Right forelimb (tissue), 1 donor: ENCODE measurements around the gene KIF16B.

Experiments
- DNase-seq: peaks from one replicate; pipeline ENCODE4 v3.0.0-alpha.2; 2018

Gene KIF16B

GRCh38 chr20:16424780-16425179, 148.5 kb downstream of the KIF16B start:
- no peak for DNase-seq

DNA sequence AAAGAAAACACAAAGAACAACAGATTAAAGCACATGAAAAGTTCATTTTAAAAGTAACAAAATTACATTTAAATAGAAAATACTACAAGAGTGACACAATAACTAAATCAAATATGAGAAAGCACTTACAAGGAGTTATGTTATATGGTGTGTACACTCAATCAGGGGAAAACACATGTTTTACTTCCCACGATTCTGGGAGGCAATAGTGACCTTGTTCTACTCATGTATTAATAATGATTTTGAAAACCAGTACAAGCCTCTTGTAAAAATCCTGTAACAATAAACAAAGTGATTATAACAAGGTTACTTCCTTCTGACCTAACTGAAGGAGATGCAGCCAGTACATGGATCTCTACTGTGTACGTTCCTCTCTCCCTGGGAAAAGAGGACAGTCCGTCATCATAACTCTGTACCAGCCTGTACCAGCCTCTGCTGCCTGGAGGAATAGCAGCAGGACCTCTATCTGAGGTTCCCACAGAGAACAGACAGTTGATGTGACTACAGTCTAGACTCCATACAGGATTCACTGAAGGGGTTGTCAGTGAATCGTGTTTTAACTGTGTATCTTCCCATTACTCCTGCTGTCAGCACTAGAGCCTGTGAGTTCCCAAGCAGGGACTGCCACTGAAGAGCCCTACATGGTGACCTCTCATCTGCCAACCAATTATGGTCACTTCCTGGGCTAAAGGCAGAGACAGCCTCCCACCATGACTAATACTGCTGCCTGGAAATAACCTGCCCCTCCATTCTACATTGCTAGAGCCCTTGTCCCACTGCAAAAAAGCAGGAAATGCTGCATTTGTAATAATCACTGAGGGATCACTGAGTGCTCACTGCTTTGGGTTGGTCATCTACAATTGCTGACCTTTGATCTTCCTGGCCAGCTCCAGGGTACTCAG, 149.7 kb downstream of the KIF16B start:
- DNase-seq = no peak

GRCh38 chr20:16419138-16419715, 154.0 kb downstream of the KIF16B start:
- no peak for DNase-seq

- no peak for DNase-seq
Observed at GRCh38 chr20:16418616-16419015, 154.6 kb downstream of the KIF16B start.

- DNase-seq = no peak
Observed at GRCh38 chr20:16417001-16417400, 156.2 kb downstream of the KIF16B start.

DNA sequence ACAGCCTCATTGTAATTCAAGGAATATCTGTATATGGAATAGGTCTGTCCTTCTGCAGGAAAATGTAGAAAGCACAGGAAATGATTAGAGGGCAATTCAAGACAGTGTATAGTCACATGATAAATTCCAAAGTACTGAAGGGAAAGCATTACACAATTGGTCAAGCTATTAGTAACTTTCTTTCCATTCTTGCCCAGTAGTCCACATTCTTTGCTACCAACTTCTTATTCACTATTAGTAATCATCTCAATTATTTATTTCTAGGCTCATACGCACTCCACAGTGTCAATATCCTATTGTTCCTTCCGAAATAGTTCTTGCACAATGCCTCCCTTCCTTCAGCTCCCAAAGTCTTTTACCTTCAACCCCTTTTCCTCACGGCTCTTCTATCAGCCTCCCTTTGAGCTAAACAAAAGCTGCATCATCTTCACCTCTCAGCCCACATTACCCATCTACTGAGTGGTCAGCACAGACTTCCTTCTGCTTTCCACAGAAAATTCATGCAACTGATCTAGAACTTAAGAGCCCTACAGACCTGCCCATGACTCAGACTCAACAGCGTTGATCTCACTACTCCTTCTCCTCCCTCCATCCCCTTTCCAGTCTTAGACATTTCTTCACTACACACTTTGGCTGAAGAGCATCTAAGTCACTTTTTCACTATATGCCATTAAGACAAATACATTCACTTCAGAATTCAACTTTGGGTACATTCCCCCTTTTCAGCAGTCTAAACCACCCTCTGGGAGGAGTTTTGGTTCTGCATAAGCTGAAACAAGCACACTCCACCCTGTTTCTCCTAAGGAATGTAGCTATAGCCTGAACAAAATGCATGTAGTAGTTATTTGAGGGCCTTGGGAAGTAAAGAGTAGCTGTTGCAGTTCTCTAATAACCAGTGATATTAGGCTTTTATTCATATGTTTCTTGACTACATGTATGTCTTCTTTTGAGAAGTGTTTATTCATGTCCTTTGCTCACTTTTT, 157.9 kb downstream of the KIF16B start:
- no peak for DNase-seq

DNA sequence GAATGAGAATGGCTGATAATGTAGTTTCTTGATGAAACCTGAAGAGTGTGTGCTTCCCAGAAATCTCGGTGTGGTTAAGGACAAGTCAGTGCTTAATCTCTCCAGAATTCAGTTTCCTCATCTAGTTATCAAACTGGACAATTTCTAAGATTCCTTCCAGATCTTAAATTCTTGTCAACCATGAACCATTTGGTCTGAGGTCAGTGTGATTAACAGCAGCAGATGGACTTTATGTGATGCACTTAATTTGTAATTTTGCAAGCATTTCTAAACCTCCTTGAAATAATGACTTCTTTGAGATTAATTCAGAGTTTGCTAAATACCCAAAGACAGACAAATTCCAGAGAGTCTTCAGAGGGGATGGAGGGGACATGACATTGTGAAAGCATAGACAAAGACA, 160.3 kb downstream of the KIF16B start:
- no peak for DNase-seq

DNA sequence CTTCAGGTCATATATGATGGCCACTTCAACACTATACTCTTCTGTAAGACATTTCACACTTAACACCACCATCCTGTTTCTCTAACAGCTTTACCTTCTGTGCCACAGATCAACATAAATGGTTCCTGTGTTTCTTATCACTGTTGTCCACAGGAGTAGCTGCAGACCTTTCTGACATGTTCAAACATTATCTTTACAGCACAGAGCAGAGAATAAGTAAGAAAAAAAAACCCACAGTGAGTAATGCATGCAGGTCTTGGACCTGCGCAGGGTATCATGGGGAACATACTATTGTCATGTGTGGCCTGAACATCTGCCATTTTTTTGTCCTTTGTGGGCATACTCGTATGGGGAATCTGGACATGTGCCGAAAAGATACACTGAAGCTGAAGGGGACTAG, 161.9 kb downstream of the KIF16B start:
- no peak for DNase-seq

GRCh38 chr20:16410626-16411025, 162.6 kb downstream of the KIF16B start:
- DNase-seq = no peak

GRCh38 chr20:16408981-16409380, 164.3 kb downstream of the KIF16B start:
- no peak for DNase-seq

DNA sequence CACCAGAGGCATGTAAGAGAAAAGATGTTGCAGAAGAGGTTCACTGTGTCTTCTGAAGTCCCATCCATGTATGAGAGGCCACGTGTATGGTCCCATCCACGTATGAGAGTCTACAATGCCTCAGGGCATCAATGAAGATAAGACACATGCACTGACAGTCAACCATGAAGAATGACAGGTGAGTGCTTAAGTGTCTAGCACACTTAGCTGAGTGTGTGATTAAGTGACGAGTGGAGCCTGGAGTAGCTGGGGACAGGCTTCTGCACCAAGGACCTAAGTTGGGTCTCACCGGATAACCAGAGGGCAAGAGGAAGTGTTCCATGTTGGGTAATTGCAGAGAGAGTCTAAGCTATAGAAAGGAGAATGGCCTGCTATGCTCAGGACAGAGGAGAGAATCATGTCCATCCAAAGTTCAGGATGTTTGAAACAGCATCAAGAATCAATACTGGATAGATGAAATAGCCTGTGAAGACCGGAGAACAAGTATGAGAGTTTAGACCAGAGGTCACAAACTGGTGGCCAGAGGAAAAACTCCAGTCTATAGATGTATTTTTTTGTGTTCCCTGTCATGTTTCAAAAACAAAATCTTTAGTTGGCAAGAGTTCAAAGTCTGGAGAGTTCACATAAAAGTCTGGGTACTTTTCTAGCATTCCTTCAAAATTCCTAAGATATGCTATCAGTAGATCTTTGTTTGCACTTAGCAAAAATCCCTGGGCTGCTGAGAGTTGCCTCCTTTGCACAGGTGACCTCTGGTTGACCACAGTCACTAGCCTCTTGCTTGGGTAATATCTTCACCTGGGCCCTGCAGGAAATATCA, 165.8 kb downstream of the KIF16B start:
- no peak for DNase-seq

DNA sequence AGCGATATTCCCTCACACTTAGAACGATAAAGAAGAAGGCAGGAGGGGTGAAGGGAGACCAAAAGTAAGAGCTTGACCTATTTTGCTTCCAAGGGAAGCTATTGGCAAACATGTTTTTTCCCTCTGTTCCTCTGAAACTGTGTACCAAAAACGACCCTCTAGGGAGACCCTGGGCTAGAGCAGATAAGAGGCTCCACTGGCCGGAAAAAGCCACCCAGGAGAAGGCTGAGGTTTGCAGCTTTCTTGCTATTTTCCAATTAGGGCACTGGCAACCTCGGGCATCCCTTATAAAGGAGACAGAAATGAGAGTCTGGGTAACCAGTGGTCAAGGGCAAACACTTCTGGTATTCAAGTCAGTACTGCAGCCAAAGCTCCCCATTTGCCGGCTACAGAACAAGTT, 168.0 kb downstream of the KIF16B start:
- no peak for DNase-seq

- no peak for DNase-seq
Observed at GRCh38 chr20:16404640-16405039, 168.6 kb downstream of the KIF16B start.

DNA sequence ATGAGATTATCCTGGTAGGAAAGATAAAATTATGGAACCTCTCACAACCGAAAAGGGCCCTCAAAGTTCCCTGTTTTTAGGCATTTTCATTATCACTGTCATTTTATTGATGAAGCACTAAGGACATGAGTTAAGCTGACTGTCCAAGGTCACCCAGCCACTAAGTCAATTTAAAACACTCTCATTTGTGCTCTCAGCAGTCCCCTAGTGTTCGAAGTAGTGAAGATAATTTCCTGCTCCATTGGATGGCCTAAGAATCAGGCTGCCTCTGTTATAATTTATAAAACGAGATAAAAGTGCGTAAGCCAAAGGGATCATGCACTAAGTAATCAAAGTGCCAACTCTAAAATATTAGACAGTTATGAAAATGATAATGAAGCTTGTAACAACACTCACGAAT, 169.1 kb downstream of the KIF16B start:
- no peak for DNase-seq

DNA sequence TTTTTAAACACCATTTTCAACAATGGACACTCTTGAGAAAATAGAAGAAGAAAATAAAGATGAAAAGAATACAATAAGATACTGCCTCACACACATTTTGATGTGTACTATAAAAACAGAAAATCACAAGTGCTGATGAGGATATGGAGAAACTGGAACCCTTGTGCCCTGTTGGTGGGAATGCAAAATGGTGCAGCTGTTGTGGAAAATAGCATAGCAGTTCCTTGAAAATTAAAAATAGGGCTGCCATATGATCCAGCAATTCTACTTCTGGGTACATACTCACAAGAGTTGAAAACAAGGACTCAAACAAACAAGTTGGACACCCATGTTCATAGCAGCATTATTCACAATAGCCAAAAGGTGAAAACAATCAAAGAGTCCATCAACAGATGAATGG, 173.0 kb downstream of the KIF16B start:
- DNase-seq = no peak

- no peak for DNase-seq
Observed at GRCh38 chr20:16399801-16400200, 173.4 kb downstream of the KIF16B start.

GRCh38 chr20:16397086-16397485, 176.2 kb downstream of the KIF16B start:
- peak; percentile 88 for DNase-seq

GRCh38 chr20:16395366-16395765, 177.9 kb downstream of the KIF16B start:
- no peak for DNase-seq

- no peak for DNase-seq
Observed at GRCh38 chr20:16394784-16395183, 178.5 kb downstream of the KIF16B start.

DNA sequence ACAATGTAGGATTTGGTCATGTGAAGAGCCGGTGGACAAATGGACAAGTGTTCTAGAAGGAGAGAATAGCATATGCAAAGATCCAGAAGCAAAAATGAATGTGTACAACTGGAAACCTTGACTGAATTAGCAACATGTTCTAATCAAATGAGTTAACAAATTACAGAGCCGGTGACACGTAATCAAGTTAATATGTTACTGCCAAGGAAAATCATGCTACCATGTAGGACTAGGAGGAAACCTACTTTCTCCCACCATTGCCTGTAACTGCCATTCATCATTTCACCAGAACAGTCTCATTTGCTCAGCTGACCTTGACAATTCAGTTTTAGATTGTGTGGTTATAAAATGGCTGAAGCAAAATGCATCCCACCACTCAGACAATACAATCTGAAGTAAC, 179.4 kb downstream of the KIF16B start:
- DNase-seq = no peak

- no peak for DNase-seq
Observed at GRCh38 chr20:16393297-16393696, 180.0 kb downstream of the KIF16B start.

- no peak for DNase-seq
Observed at GRCh38 chr20:16392346-16392745, 180.9 kb downstream of the KIF16B start.
